ENCODE results near the gene DNM3.
A peak's percentile ranks its signal among the peaks of the same experiment; 100 is the strongest.

Gene DNM3

GRCh38 chr1:172279939-172280636, 438.8 kb downstream of the DNM3 start:
- no peak overlapping the region for H3K4me3 ChIP-seq (ENCODE audit: low read length)
- TF ChIP-seq CTCF (conservative IDR thresholded peaks at IDR 0.05; ENCODE audit: low read depth, low read length) = no peak
- DNase-seq (ENCODE audit: low read depth) = no peak

- TF ChIP-seq CTCF (conservative IDR thresholded peaks at IDR 0.05; ENCODE audit: low read depth, low read length) = no peak
- no peak for DNase-seq (ENCODE audit: low read depth)
- H3K4me3 ChIP-seq (ENCODE audit: low read length) = no peak overlapping the region
These were observed 442.5 kb downstream of the DNM3 start for GRCh38 chr1:172283766-172284165.

GRCh38 chr1:172286629-172287076, 445.4 kb downstream of the DNM3 start:
- DNase-seq (ENCODE audit: low read depth) = peak; percentile 23
- TF ChIP-seq CTCF (conservative IDR thresholded peaks at IDR 0.05; ENCODE audit: low read depth, low read length) = no peak
- no peak overlapping the region for H3K4me3 ChIP-seq (ENCODE audit: low read length)

- TF ChIP-seq CTCF (conservative IDR thresholded peaks at IDR 0.05; ENCODE audit: low read depth, low read length) = no peak
- DNase-seq (ENCODE audit: low read depth) = peak; percentile 63
- H3K4me3 ChIP-seq (ENCODE audit: low read length) = no peak overlapping the region
These were observed 445.9 kb downstream of the DNM3 start for GRCh38 chr1:172287208-172287607.

DNA sequence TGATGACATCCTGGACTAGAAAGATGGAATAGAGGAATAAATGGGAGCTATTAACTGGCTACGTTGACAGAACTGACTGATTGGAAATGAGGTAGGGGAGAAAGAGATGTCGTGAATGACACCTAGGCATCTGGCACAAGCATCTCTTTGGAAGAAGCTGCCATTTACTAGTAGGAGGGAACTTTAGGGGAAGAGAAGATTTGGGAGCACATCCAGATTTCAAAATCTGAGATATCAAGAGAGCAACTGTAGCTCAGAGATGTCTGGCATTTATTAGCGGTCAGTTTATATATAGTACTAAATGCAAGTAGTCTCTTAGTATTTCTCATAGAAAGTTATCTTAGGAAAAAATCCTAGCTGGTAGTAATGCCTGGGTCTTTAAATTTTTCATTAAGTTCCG, 447.3 kb downstream of the DNM3 start:
- TF ChIP-seq CTCF (conservative IDR thresholded peaks at IDR 0.05; ENCODE audit: low read depth, low read length) = no peak
- no peak overlapping the region for H3K4me3 ChIP-seq (ENCODE audit: low read length)
- no peak for DNase-seq (ENCODE audit: low read depth)

DNA sequence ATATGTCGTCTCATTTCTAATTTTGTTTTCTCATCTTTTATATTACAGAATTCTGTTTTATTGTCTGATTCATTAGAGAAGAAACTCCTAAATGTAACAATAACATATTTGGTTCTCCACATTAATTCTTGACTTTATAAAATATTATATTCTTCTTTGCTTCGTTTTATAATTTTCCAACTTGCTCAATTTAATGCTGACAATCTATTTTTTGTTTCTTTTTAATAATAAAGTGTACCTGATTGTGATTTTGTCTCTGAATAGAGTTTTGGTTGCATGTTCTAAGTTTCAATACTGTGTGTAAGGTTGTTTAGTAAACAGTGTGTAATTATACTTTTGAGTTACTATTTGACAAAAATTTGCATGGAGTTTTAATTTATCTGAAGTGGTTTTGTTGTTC, 448.1 kb downstream of the DNM3 start:
- no peak overlapping the region for H3K4me3 ChIP-seq (ENCODE audit: low read length)
- TF ChIP-seq CTCF (conservative IDR thresholded peaks at IDR 0.05; ENCODE audit: low read depth, low read length) = no peak
- no peak for DNase-seq (ENCODE audit: low read depth)

DNA sequence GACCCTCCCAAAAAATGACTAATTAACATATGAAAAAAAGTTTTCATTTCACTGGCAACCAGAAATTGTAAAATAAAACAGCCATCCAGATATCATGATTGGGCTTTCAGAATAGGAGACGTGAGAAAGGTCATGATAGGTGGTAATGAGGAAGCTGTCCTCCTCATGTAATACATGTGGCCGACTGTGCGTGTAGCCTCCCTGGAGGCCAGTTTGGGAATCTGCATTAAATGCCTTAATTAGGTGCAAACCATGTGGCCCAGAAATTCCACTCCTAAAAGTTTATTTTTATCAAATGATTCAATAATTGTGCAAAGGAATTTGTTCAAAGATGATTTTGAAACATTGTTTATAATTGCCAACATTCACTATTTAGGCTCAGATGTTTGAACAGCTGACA, 451.5 kb downstream of the DNM3 start:
- H3K4me3 ChIP-seq (ENCODE audit: low read length) = no peak overlapping the region
- DNase-seq (ENCODE audit: low read depth) = no peak
- no peak for TF ChIP-seq CTCF (conservative IDR thresholded peaks at IDR 0.05; ENCODE audit: low read depth, low read length)
